Ectodermal cell (in vitro differentiated cells): ENCODE results near the gene GOLGA6D.
"Not testable (repeated sequence)": the region's sequence is repeated elsewhere in the genome, so short reads cannot be mapped to it uniquely, and the experiment has no call there.

Experiments used
- H3K27ac ChIP-seq: 2 replicates; pipeline ENCODE4 v1.7.0; 2013; ENCODE audit warnings: mild to moderate bottlenecking, low read depth, low read length; ENCODE audit not compliant: insufficient read depth, poor library complexity, severe bottlenecking
- H3K27me3 ChIP-seq: 2 replicates; pipeline ENCODE4 v1.7.0; 2013; ENCODE audit warnings: mild to moderate bottlenecking, low read length; ENCODE audit not compliant: insufficient read depth, control insufficient read depth, poor library complexity, severe bottlenecking
- H3K36me3 ChIP-seq: one replicate; pipeline ENCODE4 v1.7.0; 2013; ENCODE audit warnings: low read length; ENCODE audit not compliant: control insufficient read depth, insufficient read depth
- H3K4me1 ChIP-seq: one replicate; pipeline ENCODE4 v1.7.0; 2013; ENCODE audit warnings: low read length; ENCODE audit not compliant: control insufficient read depth, insufficient read depth
- H3K4me3 ChIP-seq: 2 replicates; pipeline ENCODE4 v1.7.0; 2013; ENCODE audit warnings: low read depth, low read length, control low read depth; ENCODE audit not compliant: insufficient read depth
- H3K9me3 ChIP-seq: 2 replicates; pipeline ENCODE4 v1.7.0; 2013; ENCODE audit warnings: mild to moderate bottlenecking, low read length, moderate library complexity; ENCODE audit not compliant: control insufficient read depth
- WGBS, 2 experiments: methylation state at CpG; one replicate each; pipeline ENCODE4 v1.1.7; 2013; ENCODE audit warnings: missing lambda C conversion rate in 2 of 2; 5-methylcytosine and 5-hydroxymethylcytosine counted together

Gene GOLGA6D

GRCh38 chr15:75312548-75312947 lies 29.9 kb downstream of the GOLGA6D start:
- H3K4me3 ChIP-seq, H3K27me3 ChIP-seq, H3K9me3 ChIP-seq, H3K27ac ChIP-seq, H3K4me1 ChIP-seq, H3K36me3 ChIP-seq: not testable (repeated sequence)
- WGBS, 2 experiments: 94 to 95% methylated on average over 1 of the region's 1 CpG

GRCh38 chr15:75313116-75313845 lies 30.6 kb downstream of the GOLGA6D start:
- no peaks in the 10 kb centered on the region for H3K9me3 ChIP-seq
- H3K27me3 ChIP-seq: peaks cover 2% of the 10 kb centered on the region
- no peak overlapping the region for H3K27ac ChIP-seq
- WGBS, 2 experiments: 92 to 93% methylated on average over 13 of the region's 13 CpGs
- no peaks in the 10 kb centered on the region for H3K4me1 ChIP-seq
- H3K4me3 ChIP-seq: no peak overlapping the region
- no peaks in the 10 kb centered on the region for H3K36me3 ChIP-seq

GRCh38 chr15:75314552-75315290 lies 32.1 kb downstream of the GOLGA6D start:
- H3K9me3 ChIP-seq: no peaks in the 10 kb centered on the region
- 86 to 87% methylated on average over 5 of the region's 5 CpGs for WGBS, 2 experiments
- no peak overlapping the region for H3K27ac ChIP-seq

GRCh38 chr15:75319231-75319897 lies 36.7 kb downstream of the GOLGA6D start:
- H3K27me3 ChIP-seq, H3K4me3 ChIP-seq, H3K9me3 ChIP-seq, H3K27ac ChIP-seq, H3K36me3 ChIP-seq, H3K4me1 ChIP-seq: not testable (repeated sequence)
- WGBS, 2 experiments: 86 to 92% methylated on average over 5 of the region's 5 CpGs

More at GRCh38 chr15:75314552-75315290, 32.1 kb downstream of the GOLGA6D start:
- no peak overlapping the region for H3K4me3 ChIP-seq
- no peaks in the 10 kb centered on the region for H3K36me3 ChIP-seq
- H3K27me3 ChIP-seq: no peaks in the 10 kb centered on the region
- no peaks in the 10 kb centered on the region for H3K4me1 ChIP-seq

GRCh38 chr15:75321711-75322110 lies 39.1 kb downstream of the GOLGA6D start:
- 90 to 93% methylated on average over 6 of the region's 6 CpGs for WGBS, 2 experiments
- Histone ChIP-seq H3K4me3 (no peak overlapping the region), H3K27ac (no peak overlapping the region), H3K9me3 (no peaks in the 10 kb centered on the region), H3K36me3 (no peaks in the 10 kb centered on the region), H3K4me1 (no peaks in the 10 kb centered on the region), H3K27me3 (no peaks in the 10 kb centered on the region)

GRCh38 chr15:75325922-75326321 lies 43.3 kb downstream of the GOLGA6D start:
- H3K9me3 ChIP-seq: no peaks in the 10 kb centered on the region
- no peaks in the 10 kb centered on the region for H3K27me3 ChIP-seq
- no peak overlapping the region for H3K27ac ChIP-seq
- WGBS, 2 experiments: 81 to 93% methylated on average over 2 of the region's 4 CpGs
- H3K36me3 ChIP-seq: no peaks in the 10 kb centered on the region
- no peaks in the 10 kb centered on the region for H3K4me1 ChIP-seq
- no peak overlapping the region for H3K4me3 ChIP-seq

GRCh38 chr15:75327005-75327404 lies 44.4 kb downstream of the GOLGA6D start:
- no peak overlapping the region for H3K4me3 ChIP-seq
- H3K27me3 ChIP-seq: no peaks in the 10 kb centered on the region
- 87 to 90% methylated on average over 4 of the region's 4 CpGs for WGBS, 2 experiments
- H3K9me3 ChIP-seq: no peaks in the 10 kb centered on the region
- H3K4me1 ChIP-seq: no peaks in the 10 kb centered on the region
- no peaks in the 10 kb centered on the region for H3K36me3 ChIP-seq
- no peak overlapping the region for H3K27ac ChIP-seq

- Histone ChIP-seq H3K9me3 (no peaks in the 10 kb centered on the region), H3K27me3 (no peaks in the 10 kb centered on the region), H3K4me1 (no peaks in the 10 kb centered on the region), H3K36me3 (no peaks in the 10 kb centered on the region), H3K4me3 (no peak overlapping the region), H3K27ac (no peak overlapping the region)
- 90 to 92% methylated on average over 3 of the region's 3 CpGs for WGBS, 2 experiments
These were observed 44.9 kb downstream of the GOLGA6D start for GRCh38 chr15:75327491-75327890.

- Histone ChIP-seq H3K27ac (no peak overlapping the region), H3K4me3 (no peak overlapping the region), H3K36me3 (no peaks in the 10 kb centered on the region), H3K9me3 (no peaks in the 10 kb centered on the region), H3K27me3 (no peaks in the 10 kb centered on the region), H3K4me1 (no peaks in the 10 kb centered on the region)
- WGBS, 2 experiments: 88 to 89% methylated on average over 10 of the region's 10 CpGs
These were observed 46.1 kb downstream of the GOLGA6D start for GRCh38 chr15:75328493-75329314.
